Measurements from ENCODE around the gene IFT88.

GRCh38 chr13:20526664-20527063 is 40.3 kb upstream of the IFT88 start:
- TF ChIP-seq NBN (IDR thresholded peaks at IDR 0.05; ENCODE audit: low read depth) (no peak), MXD1 (CRISPR knock-in tag; IDR thresholded peaks at IDR 0.05; ENCODE audit: borderline replicate concordance, poor library complexity, severe bottlenecking) (no peak), CTCF (IDR thresholded peaks at IDR 0.05 in 2 of 3, conservative IDR thresholded peaks at IDR 0.05 in 1 of 3; ENCODE audit: insufficient read depth in 2 of 3, low read depth in 1 of 3, low read length in 3 of 3) (no peak), CEBPZ (IDR thresholded peaks at IDR 0.05; ENCODE audit: borderline replicate concordance, low read depth, low read length) (no peak)

Data from K562 (cell line).